ENCODE measurements around the gene CCNK. TPM values are rescaled to one million over a fixed set of nuclear protein-coding genes. Genes with fewer than 3 reads are reported as not detected.
A peak's percentile ranks its signal among the peaks of the same experiment; 100 is the strongest.

CCNK gene
- total RNA-seq, 2 donors from 2014 or later = 65.8 to 67.7 TPM

DNA sequence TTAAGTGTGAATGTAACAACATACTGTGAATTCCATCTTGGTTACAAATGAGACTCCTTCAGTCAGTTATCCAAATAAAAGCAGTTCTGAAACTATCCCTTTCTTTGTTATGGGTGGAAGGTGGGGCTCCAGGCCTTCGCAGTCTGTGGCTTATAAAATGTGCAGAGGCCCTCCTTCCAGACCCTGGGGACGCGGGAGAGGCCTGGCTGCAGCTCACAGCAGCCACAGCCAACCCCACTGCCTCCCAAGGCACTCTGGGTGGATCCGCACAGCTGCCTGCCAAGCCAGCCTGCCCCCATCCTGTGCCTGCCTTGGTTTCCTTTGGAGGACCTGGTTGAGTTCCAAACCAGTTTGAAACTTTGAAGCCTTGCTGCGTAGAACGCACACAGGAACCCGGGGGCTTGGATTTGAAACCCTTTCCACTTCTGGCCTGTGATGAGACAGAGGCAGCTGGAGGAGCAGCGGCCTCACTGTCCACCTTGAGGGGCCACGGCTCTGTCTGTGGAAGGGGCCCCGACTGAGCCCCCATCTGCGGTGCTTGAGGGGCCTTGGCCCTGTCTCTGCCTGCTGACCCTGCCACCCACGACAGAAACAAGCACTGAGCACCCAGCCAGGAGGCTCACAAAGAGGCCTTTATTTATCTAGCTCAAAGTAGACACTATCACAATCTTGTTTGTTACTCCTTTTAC, 30.4 kb downstream of the CCNK start:
- Histone ChIP-seq H3K9me3 (no peaks in the 10 kb centered on the region), H3K4me3 (no peak overlapping the region), H3K27ac (no peak overlapping the region), H3K9ac (ENCODE audit: low read depth in 2 of 2, low read length in 2 of 2) (peak overlapping the region in 1 of 2 donors; percentile 37), H3K4me1 (no peaks in the 10 kb centered on the region), H3K27me3 (no peaks in the 10 kb centered on the region), H3K36me3 (peaks cover 12% of the 10 kb centered on the region)
- intact Hi-C loops (cut with DNase I) = loop anchor here (10.0 kb wide), 1 partner anchor 373 kb away; no protein-coding TSS in a partner anchor
- TF ChIP-seq, protein P1, sequence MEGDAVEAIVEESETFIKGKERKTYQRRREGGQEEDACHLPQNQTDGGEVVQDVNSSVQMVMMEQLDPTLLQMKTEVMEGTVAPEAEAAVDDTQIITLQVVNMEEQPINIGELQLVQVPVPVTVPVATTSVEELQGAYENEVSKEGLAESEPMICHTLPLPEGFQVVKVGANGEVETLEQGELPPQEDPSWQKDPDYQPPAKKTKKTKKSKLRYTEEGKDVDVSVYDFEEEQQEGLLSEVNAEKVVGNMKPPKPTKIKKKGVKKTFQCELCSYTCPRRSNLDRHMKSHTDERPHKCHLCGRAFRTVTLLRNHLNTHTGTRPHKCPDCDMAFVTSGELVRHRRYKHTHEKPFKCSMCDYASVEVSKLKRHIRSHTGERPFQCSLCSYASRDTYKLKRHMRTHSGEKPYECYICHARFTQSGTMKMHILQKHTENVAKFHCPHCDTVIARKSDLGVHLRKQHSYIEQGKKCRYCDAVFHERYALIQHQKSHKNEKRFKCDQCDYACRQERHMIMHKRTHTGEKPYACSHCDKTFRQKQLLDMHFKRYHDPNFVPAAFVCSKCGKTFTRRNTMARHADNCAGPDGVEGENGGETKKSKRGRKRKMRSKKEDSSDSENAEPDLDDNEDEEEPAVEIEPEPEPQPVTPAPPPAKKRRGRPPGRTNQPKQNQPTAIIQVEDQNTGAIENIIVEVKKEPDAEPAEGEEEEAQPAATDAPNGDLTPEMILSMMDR (IDR thresholded peaks at IDR 0.05) = no peak
- peak; percentile 13 for DNase-seq

DNA sequence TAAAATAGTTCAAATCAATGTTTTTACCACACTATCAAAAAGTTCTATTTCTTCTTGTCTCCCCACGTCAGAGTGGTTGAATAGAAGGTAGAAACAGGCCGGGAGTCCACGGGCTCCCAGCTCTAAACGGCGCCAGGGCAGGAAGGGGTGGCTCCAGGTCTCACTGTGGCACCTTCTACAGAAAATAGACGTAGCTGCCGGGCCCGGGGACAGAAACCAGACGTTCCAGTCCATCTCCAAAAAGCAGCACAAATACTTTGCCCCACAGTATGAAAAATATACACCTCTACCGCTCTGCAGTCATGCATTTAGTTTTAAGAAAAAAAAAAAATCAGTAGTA, 30.9 kb downstream of the CCNK start:
- TF ChIP-seq, protein P1 (IDR thresholded peaks at IDR 0.05) = no peak
- Histone ChIP-seq H3K36me3 (peaks cover 10% of the 10 kb centered on the region), H3K27ac (no peak overlapping the region), H3K27me3 (no peaks in the 10 kb centered on the region), H3K9ac (ENCODE audit: low read depth in 2 of 2, low read length in 2 of 2) (no peak overlapping the region), H3K9me3 (no peaks in the 10 kb centered on the region), H3K4me1 (no peaks in the 10 kb centered on the region), H3K4me3 (no peak overlapping the region)
- intact Hi-C loops (cut with DNase I) = loop anchor here (10.0 kb wide), 1 partner anchor 373 kb away; no protein-coding TSS in a partner anchor
- peak; percentile 14 for DNase-seq

DNA sequence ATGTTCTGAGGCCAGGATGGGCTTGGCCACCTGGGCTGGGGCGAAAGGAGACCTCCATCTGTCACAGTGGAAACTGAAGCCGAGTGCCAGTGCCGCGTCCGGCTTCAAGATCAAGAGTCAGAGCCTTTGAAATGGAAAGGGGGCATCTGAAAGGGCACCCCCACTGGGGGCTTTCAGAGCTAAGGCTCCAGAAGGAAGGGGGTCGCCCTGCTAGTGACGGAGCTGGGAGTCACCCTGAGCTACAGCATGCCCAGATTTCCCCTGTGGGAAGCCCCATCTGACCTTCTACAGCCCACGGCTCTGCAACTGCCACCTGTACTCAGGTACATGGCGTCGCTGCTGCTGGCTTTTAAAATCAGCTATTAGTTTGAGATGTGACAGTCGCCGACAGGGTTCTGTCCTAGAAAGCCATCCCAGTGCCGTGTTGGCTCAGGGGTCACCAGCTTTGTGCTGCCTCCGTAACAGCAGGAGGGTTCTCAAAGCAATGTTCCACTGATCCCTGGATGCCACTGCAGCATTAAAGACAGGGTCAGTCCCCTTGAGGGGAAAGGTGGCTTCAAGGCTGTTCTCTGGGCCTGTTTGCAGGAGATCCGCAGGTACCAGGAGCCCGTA, 31.5 kb downstream of the CCNK start:
- DNase-seq = peak; percentile 14
- intact Hi-C loops (cut with DNase I) = loop anchor here (10.0 kb wide), 1 partner anchor 372 kb away; no protein-coding TSS in a partner anchor
- H3K27ac ChIP-seq = no peak overlapping the region

DNA sequence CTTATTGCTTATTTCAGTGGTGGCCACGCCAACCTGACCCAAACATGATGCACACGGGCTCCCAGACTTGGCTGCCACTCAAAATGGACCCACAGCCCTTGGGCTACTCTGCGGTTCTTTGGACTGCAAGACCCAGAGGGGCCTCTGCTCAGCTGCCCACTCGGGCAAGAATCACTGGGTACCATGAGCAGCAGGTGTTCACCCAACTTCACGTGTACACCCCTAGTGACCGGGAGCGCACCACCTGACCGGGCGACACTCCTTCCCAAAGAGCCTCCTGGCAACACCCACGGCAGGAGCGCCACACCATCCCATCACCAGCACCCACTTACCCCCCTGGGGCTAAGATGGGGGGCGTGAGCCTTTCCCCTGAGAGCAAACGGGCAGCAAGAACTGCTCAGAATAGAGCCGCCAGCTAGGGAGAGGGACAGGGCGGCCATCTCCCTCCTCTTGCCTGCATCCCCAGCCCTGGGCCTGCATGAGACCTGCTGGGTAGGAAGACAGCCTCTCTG, 32.0 kb downstream of the CCNK start:
- Histone ChIP-seq H3K9me3 (no peaks in the 10 kb centered on the region), H3K9ac (ENCODE audit: low read depth in 2 of 2, low read length in 2 of 2) (no peak overlapping the region), H3K36me3 (peaks cover 3% of the 10 kb centered on the region), H3K4me1 (no peaks in the 10 kb centered on the region), H3K27ac (no peak overlapping the region), H3K4me3 (no peak overlapping the region), H3K27me3 (no peaks in the 10 kb centered on the region)
- DNase-seq = peak; percentile 13
- TF ChIP-seq, protein P1 (IDR thresholded peaks at IDR 0.05) = no peak
- intact Hi-C loops (cut with DNase I) = loop anchor here (10.0 kb wide), 1 partner anchor 372 kb away; no protein-coding TSS in a partner anchor

More for the DNA sequence above, 31.5 kb downstream of the CCNK start:
- Histone ChIP-seq H3K9ac (ENCODE audit: low read depth in 2 of 2, low read length in 2 of 2) (no peak overlapping the region), H3K9me3 (no peaks in the 10 kb centered on the region), H3K36me3 (peaks cover 8% of the 10 kb centered on the region), H3K4me3 (no peak overlapping the region), H3K4me1 (no peaks in the 10 kb centered on the region), H3K27me3 (no peaks in the 10 kb centered on the region)
- TF ChIP-seq, protein P1 (IDR thresholded peaks at IDR 0.05) = no peak

DNA sequence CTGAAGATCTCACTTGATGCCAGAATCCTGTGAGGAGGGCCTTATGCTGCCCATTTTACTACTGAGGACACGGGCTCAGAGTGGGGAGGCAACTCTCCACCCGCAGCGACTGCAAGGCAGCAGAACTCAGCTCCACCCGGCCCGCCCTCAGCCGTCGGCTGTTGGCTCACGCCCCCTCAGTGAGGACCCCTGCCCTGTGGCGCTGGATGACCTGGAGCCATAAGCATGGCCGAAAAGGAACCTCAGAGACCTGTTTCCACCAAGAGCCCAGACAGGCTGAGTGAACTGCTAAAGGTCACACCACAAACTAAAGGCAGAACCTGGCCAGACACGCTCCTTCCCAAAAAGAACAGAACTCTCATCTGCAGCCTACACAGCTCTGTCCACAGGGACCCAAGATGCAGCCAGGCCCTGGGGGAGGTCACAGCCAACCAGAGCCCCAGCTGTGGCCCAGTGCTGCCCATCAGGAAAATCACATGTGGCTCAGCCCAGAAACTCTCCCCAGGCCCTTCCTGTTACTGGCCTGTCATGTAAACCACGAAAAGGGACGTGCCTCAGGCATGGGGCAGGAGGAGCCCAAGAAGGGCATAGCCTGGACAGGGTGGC, 32.8 kb downstream of the CCNK start:
- no peaks in the 10 kb centered on the region for H3K4me1 ChIP-seq
- H3K4me3 ChIP-seq = no peak overlapping the region
- H3K9me3 ChIP-seq = no peaks in the 10 kb centered on the region
- H3K27me3 ChIP-seq = no peaks in the 10 kb centered on the region
- intact Hi-C loops (cut with DNase I) = loop anchor here (10.0 kb wide), 1 partner anchor 371 kb away; no protein-coding TSS in a partner anchor
- H3K27ac ChIP-seq = no peak overlapping the region
- TF ChIP-seq, protein P1 (IDR thresholded peaks at IDR 0.05) = no peak
- no peaks in the 10 kb centered on the region for H3K36me3 ChIP-seq
- DNase-seq = peak; percentile 12
- H3K9ac ChIP-seq (ENCODE audit: low read depth in 2 of 2, low read length in 2 of 2) = no peak overlapping the region
